Heart left ventricle (tissue), 16 donors: Measurements from ENCODE around the gene CA4. TPM values are rescaled to one million over a fixed set of nuclear protein-coding genes. Genes with fewer than 3 reads are reported as not detected.
A peak's percentile ranks its signal among the peaks of the same experiment; 100 is the strongest.

ENCODE experiments used
- ATAC-seq, 4 donors: fragments of 200-7000 bp; cut with Tn5 transposase; one replicate each; pipeline ENCODE4 v1.9.1; 2020 to 2022; ENCODE audit warnings: moderate library complexity in 4 of 4, mild to moderate bottlenecking in 3 of 4, moderate number of reproducible peaks in 1 of 4
- DNase-seq, 5 donors: peaks; one replicate each; pipeline ENCODE4 v3.0.0-alpha.2; 2020
- H3K27ac ChIP-seq, 12 donors: fragments of 200-600 bp; sonication (generic) in 4 of 12; one replicate each; pipeline versions ENCODE4 v1.5.0 to v1.8.0; 2016 to 2022; ENCODE audit warnings: mild to moderate bottlenecking in 2 of 12
- H3K27me3 ChIP-seq, 9 donors: fragments of 200-600 bp; sonication (generic) in 2 of 9; one replicate each; pipeline versions ENCODE4 v1.5.1 to v1.8.0; 2016 to 2022; ENCODE audit warnings: mild to moderate bottlenecking in 3 of 9
- H3K36me3 ChIP-seq, 9 donors: fragments of 200-600 bp; sonication (generic) in 2 of 9; one replicate each; pipeline versions ENCODE4 v1.5.0 to v1.8.0; 2018 to 2022; ENCODE audit warnings: mild to moderate bottlenecking in 2 of 9
- H3K4me1 ChIP-seq, 12 donors: fragments of 200-600 bp; sonication (generic) in 4 of 12; one replicate each; pipeline versions ENCODE4 v1.5.0 to v1.8.0; 2016 to 2022; ENCODE audit warnings: mild to moderate bottlenecking in 3 of 12
- H3K4me3 ChIP-seq, 12 donors: fragments of 200-600 bp; sonication (generic) in 4 of 12; one replicate each; pipeline versions ENCODE4 v1.5.0 to v1.8.0; 2017 to 2022; ENCODE audit warnings: mild to moderate bottlenecking in 9 of 12, moderate library complexity in 4 of 12
- H3K9me3 ChIP-seq, 12 donors: fragments of 200-600 bp; sonication (generic) in 4 of 12; one replicate each; pipeline versions ENCODE4 v1.5.0 to v1.8.0; 2016 to 2022; ENCODE audit warnings: mild to moderate bottlenecking in 1 of 12
- POLR2A ChIP-seq, 2 donors: fragments of 450-650 bp; IDR thresholded peaks; one replicate each; pipeline ENCODE4 v1.6.1; 2017; ENCODE audit warnings: antibody characterized with exemption in 2 of 2, mild to moderate bottlenecking in 2 of 2, moderate library complexity in 2 of 2
- WGBS, 4 donors: extraction: QIAGEN DNeasy Blood & Tissue Kit in 2 of 4; methylation state at CpG; one replicate each; pipeline versions ENCODE4 v1.1.5 to v1.1.7; 2013 to 2018; 5-methylcytosine and 5-hydroxymethylcytosine counted together
- intact Hi-C, 10 donors: fragments of 100-400 bp; cut with DNase I; formaldehyde crosslinking; loops; one replicate each; pipeline versions ENCODE4 v1.11.1 to v1.14.2; 2022
- polyA plus RNA-seq, 2 donors: library from polyadenylated mRNA; stranded (reverse); fragments of 200-250 nt; gene quantifications; one replicate each; pipeline ENCODE4 v1.2.3, GENCODE V29; 2013
- total RNA-seq, 9 donors: library from RNA; depleted of rRNA in 2 of 9; stranded (reverse); fragments of >200 nt in 2 of 9; fragmentation: NEBNext Ultra II Directional in 3 of 9; extraction: Animal tissue kit (Norgen Biotek cat#: 25700) in 3 of 9; gene quantifications; one replicate each; pipeline versions ENCODE4 v1.1.0 to v1.2.4, GENCODE V29; 2016 to 2023
- TF ChIP-seq, protein P1 (sequence below), 12 donors: fragments of 200-600 bp; sonication (generic) in 4 of 12; IDR thresholded peaks; one replicate each; pipeline versions ENCODE4 v1.5.0 to v1.8.0; 2018 to 2022; ENCODE audit warnings: antibody characterized with exemption in 12 of 12, mild to moderate bottlenecking in 5 of 12
- donor health status: ischemic (EF 13 %, LVEDD 7.1; RV severe dilation, severe dysfunction).
- donor health status: healthy with polysubstance abuse.
- donor health status: DM: no; HTN: yes; CAD: no.
- donor health status: DM: no; HTN: no; CAD: no.
- donor health status: ischemic (EF 25% LVEDD 6.9; RV normal size, moderate dysfunction).
- donor health status: ischemic (EF 25% LVEDD 5.7; RV mildly dilated, moderate dysfunction).
- donor health status: healthy.
- donor health status: DM: yes; HTN: yes; CAD: no.
- donor health status: ischemic (EF 35%, LVEDD 5.7; RV mildly dilated, moderate dysfunction).
- donor health status: nonischemic (EF 11% LVEDD 7.7; RV severe dilation, severe dysfunction).
- donor health status: DM: yes; HTN: yes; CAD: no.
- donor health status: PGD.
- donor health status: ischemic (EF 29% LVEDD 5.4; RV normal size, mild dysfunction).
- donor health status: nonischemic (EF 23%, LVEDD 6.1; RV moderate dilation, normal function).

CA4 gene
- total and polyA plus RNA-seq, 11 donors, result 12.4 to 54.0 (median 17.7) TPM

DNA sequence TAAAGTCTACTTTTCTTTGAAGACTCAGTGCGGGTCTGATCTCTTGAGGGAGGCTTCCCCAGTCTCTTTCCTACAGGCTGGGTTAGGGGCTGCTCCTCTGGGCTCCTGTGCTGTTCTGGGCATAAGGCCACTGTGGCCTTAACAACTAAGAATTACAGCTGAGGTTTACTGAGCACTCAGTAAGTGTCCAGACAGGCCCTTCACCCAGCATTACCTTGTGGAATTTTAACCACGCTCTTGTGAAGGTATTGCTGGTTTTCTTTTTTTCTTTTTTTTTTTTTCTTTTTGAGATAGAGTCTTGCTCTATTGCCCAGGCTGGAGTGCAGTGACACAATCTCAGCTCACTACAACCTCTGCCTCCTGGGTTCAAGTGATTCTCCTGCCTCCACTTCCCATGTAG is 3.6 kb upstream of the CA4 start:
- no peak for ATAC-seq
- Histone ChIP-seq H3K27ac (peak overlapping the region in 1 of 12 donors; percentile 34), H3K36me3 (no peaks in the 10 kb centered on the region), H3K27me3 (peaks cover 31 to 73% (median 64%) of the 10 kb centered on the region in 9 donors), H3K9me3 (no peaks in the 10 kb centered on the region), H3K4me3 (no peak overlapping the region), H3K4me1 (peaks cover 4 to 48% (median 29%) of the 10 kb centered on the region in 12 donors)
- DNase-seq, result peak in 1 of 5 donors; percentile 26
- intact Hi-C loops, result loop anchor here in 1 of 10 donors (10.0 kb wide), 1 partner anchor 289 kb away; no protein-coding TSS in a partner anchor
- TF ChIP-seq POLR2A (IDR thresholded peaks at IDR 0.05), result no peak
- TF ChIP-seq, protein P1, sequence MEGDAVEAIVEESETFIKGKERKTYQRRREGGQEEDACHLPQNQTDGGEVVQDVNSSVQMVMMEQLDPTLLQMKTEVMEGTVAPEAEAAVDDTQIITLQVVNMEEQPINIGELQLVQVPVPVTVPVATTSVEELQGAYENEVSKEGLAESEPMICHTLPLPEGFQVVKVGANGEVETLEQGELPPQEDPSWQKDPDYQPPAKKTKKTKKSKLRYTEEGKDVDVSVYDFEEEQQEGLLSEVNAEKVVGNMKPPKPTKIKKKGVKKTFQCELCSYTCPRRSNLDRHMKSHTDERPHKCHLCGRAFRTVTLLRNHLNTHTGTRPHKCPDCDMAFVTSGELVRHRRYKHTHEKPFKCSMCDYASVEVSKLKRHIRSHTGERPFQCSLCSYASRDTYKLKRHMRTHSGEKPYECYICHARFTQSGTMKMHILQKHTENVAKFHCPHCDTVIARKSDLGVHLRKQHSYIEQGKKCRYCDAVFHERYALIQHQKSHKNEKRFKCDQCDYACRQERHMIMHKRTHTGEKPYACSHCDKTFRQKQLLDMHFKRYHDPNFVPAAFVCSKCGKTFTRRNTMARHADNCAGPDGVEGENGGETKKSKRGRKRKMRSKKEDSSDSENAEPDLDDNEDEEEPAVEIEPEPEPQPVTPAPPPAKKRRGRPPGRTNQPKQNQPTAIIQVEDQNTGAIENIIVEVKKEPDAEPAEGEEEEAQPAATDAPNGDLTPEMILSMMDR (IDR thresholded peaks at IDR 0.05), result no peak
- 84 to 88% (median 86%) methylated on average over 2 of the region's 2 CpGs for WGBS, 4 donors

DNA sequence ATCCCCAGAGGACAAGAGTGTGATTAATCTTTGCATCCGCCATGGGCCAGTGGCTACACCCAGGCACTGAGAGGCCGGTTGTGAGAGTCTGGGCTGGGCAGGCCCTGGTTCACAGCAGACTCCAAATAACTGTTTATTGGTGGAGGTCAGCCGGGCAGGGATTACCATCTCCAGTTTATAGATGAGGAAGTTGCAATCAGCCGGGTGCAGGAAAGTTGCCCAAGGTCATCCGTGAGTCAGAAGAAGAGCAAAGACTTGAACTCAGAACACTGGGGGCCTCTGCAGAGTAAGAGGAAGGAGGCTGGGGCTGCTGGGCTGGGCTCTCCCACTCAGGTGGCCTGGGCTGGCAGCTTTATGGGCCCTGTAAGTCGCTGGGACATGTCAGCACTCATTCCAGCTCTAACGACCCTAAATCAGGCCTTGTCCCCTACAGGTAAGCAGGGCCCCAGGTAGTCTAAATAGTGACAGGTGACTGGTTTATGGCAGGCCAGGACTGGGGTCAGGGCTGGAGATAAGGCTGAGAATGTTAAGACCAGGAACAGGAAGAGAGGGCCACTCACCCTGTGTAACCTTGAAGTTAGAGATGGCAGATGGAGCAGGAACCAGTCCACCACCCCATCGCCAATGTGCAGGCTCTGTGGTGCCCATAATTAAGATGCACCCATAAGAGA is 2.1 kb upstream of the CA4 start:
- Histone ChIP-seq H3K9me3 (no peaks in the 10 kb centered on the region), H3K4me1 (peaks cover 0 to 37% (median 19%) of the 10 kb centered on the region in 12 donors), H3K4me3 (no peak overlapping the region), H3K36me3 (no peaks in the 10 kb centered on the region), H3K27ac (no peak overlapping the region), H3K27me3 (peaks cover 28 to 72% (median 70%) of the 10 kb centered on the region in 9 donors)
- ATAC-seq (no peak), DNase-seq (peak in 1 of 5 donors; percentile 55)
- TF ChIP-seq, protein P1 (IDR thresholded peaks at IDR 0.05), result no peak
- no peak for TF ChIP-seq POLR2A (IDR thresholded peaks at IDR 0.05)
- intact Hi-C loops, result loop anchor here in 1 of 10 donors (10.0 kb wide), 1 partner anchor 287 kb away; no protein-coding TSS in a partner anchor
- WGBS, 4 donors, result 72 to 84% (median 81%) methylated on average over 6 to 8 of the region's 8 CpGs

GRCh38 chr17:60148373-60148772 is 1.4 kb upstream of the CA4 start:
- WGBS, 4 donors, result 14 to 43% (median 42%) methylated on average over 1 to 2 of the region's 2 CpGs
- ATAC-seq (no peak), DNase-seq (no peak)
- H3K4me3 ChIP-seq, result no peak overlapping the region
- no peak overlapping the region for H3K27ac ChIP-seq
- TF ChIP-seq, protein P1 (IDR thresholded peaks at IDR 0.05), result no peak
- no peak for TF ChIP-seq POLR2A (IDR thresholded peaks at IDR 0.05)
- intact Hi-C loops, result loop anchor here in 1 of 10 donors (10.0 kb wide), 1 partner anchor 286 kb away; no protein-coding TSS in a partner anchor
- no peaks in the 10 kb centered on the region for H3K9me3 ChIP-seq
- H3K4me1 ChIP-seq, result peaks cover 0 to 32% (median 14%) of the 10 kb centered on the region in 12 donors
- peaks cover 28 to 72% (median 70%) of the 10 kb centered on the region in 9 donors for H3K27me3 ChIP-seq
- no peaks in the 10 kb centered on the region for H3K36me3 ChIP-seq

GRCh38 chr17:60151355-60151754 is 1.6 kb downstream of the CA4 start:
- WGBS, 4 donors, result 23 to 53% (median 37%) methylated on average over 5 of the region's 5 CpGs
- Histone ChIP-seq H3K9me3 (no peaks in the 10 kb centered on the region), H3K4me1 (peaks cover 0 to 41% (median 26%) of the 10 kb centered on the region in 12 donors), H3K36me3 (no peaks in the 10 kb centered on the region), H3K27ac (peak overlapping the region in 7 of 12 donors; percentile 6 to 68 (median 46)), H3K4me3 (peak overlapping the region in 11 of 12 donors; percentile 19 to 65 (median 55)), H3K27me3 (peaks cover 26 to 64% (median 55%) of the 10 kb centered on the region in 9 donors)
- DNase-seq, result no peak
- intact Hi-C loops, result no loop called here
- TF ChIP-seq, protein P1 (IDR thresholded peaks at IDR 0.05), result no peak
- no peak for TF ChIP-seq POLR2A (IDR thresholded peaks at IDR 0.05)
- ATAC-seq, result no peak
